ENCODE data around the gene RAD51B.

The RAD51B gene

DNA sequence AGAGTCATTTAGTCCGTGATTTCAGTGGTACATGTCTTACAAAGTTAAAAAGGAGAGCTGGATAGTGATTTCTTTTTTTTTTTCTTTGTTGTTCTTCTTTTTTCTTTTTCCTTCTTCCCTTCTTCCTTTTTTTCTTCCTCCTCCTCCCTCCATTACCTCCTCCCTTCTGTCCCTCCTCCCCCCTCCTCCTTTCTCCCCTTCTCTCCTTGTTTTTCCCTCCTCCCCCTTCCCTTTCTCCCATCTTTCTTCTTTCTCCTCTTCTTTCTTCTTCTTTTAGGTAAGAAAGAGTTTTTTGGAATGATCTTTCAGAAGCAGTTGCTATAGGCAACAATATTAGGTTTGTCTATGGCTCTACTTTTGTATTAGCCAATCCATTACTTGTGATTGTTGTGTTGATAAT, 368.6 kb downstream of the RAD51B start:
- no peak for FAIRE-seq
- TF ChIP-seq TAF1 (IDR thresholded peaks at IDR 0.05; ENCODE audit: borderline replicate concordance, low read depth, low read length) (no peak), POLR2A (IDR thresholded peaks at IDR 0.05; ENCODE audit: low read depth, low read length) (no peak), POLR2AphosphoS5 (IDR thresholded peaks at IDR 0.05; ENCODE audit: low read depth, low read length) (no peak)
- no peak for DNase-seq (ENCODE audit: insufficient read length)

DNA sequence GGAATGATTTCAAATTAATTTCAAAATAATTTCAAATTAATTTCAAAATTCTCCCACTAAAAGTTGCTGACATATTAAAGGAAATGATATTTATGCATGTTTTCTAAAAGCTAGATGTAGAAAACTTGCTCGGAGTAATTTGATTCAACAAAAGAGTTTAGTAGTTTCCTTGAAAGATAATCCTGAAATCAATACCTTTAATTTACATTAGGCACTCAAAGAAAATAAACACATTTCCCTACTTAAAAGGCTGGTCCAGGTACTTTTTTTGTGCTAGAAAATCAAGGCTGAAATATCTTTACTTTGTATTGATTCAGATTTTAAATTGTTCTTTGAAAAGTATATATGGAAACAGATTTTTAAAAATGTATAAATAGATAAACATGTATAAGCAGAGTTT, 370.5 kb downstream of the RAD51B start:
- TF ChIP-seq POLR2AphosphoS5 (IDR thresholded peaks at IDR 0.05; ENCODE audit: low read depth, low read length) (no peak), TAF1 (IDR thresholded peaks at IDR 0.05; ENCODE audit: borderline replicate concordance, low read depth, low read length) (no peak), POLR2A (IDR thresholded peaks at IDR 0.05; ENCODE audit: low read depth, low read length) (no peak)
- no peak for FAIRE-seq
- no peak for DNase-seq (ENCODE audit: insufficient read length)

DNA sequence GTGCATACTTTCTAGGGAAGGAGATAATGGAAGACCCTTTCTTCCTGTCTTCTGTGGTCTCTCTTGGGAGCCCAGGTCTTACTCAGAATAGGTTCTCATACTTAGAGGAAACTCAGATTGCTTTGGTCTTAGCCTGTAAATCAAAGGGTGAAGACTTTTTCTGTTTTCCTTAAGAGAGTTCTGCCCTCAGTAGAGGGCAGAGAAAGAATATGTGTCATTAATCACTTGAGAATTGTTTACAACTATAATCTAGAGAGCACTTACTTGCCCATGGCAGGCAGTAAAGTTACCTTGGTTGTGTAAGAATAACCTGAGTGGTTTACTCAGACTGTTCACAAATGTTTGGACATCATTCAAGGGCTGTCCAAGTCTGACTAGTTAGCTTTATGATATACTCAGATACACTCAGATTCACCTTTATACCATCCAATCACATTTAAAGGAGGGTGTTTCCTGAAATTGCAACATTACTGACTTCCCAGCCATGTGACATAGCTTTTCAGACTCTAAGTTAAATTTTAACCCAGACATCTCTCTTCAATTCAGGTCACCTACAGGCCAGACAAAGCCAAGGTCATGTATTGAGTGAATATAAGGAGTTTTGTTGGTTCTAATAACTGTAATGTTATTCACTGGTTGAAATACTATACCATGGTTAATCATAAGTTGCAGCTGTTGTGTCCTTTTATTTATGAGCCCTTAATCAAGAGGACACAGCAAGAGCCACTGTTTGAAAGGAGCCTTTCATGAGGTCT, 372.2 kb downstream of the RAD51B start:
- FAIRE-seq (no peak), DNase-seq (ENCODE audit: insufficient read length) (no peak)
- TF ChIP-seq TAF1 (IDR thresholded peaks at IDR 0.05; ENCODE audit: borderline replicate concordance, low read depth, low read length) = no peak
- no peak for TF ChIP-seq POLR2AphosphoS5 (IDR thresholded peaks at IDR 0.05; ENCODE audit: low read depth, low read length)
- no peak for TF ChIP-seq POLR2A (IDR thresholded peaks at IDR 0.05; ENCODE audit: low read depth, low read length)

DNA sequence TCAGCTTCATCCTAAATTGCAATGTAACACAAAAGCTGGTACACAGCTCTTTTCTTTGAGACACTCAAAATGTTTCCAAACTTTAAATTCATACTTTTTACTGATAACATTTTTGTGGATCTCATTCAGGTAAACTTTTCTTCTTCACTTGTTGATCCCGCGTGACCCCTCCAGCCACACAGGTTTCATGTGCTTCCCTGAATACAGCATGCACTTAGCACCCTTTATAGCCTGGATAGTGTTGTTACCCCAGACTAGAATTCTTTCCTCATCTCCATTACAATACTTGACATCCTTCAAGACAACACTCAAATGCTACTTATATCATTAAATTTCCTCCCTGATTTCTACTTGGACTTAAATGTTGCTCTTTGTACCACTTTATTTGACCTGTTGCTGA, 373.4 kb downstream of the RAD51B start:
- TF ChIP-seq POLR2A (IDR thresholded peaks at IDR 0.05; ENCODE audit: low read depth, low read length) = no peak
- no peak for TF ChIP-seq TAF1 (IDR thresholded peaks at IDR 0.05; ENCODE audit: borderline replicate concordance, low read depth, low read length)
- no peak for TF ChIP-seq POLR2AphosphoS5 (IDR thresholded peaks at IDR 0.05; ENCODE audit: low read depth, low read length)
- DNase-seq (ENCODE audit: insufficient read length) = no peak

DNA sequence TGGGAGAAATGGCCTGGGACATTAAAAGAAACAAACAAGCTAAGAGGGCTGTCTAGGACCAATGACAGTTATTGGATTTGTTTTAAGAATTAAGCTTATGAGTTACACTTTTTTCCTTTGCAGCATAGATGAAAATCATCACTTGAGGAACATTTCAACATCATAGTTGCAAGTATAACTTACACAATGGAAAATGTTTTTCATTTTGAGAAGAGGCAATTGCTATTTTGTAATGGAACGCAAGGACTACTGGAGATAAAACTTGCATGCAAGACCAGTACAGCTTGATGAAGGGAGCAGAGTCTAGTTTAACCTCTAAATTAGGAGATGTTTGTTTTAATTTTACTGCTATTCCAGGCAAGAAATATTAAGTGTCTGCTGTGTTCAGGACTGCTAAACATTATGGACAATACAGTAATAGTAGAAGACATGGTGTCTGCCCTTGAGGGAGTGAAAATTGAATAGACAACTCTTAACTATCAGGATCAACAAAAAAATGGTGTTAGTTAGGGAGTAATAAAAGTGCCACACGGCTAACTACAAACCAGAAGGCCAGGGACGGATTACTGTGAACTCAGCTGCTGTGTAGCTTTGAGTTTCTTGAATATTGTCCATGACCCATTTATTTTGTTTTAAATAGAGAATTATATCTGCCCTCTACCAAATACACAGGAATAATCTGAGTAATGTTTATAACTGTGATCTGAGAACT, 374.5 kb downstream of the RAD51B start:
- DNase-seq (ENCODE audit: insufficient read length) = no peak
- TF ChIP-seq TAF1 (IDR thresholded peaks at IDR 0.05; ENCODE audit: borderline replicate concordance, low read depth, low read length) (no peak), POLR2A (IDR thresholded peaks at IDR 0.05; ENCODE audit: low read depth, low read length) (no peak), POLR2AphosphoS5 (IDR thresholded peaks at IDR 0.05; ENCODE audit: low read depth, low read length) (no peak)
- no peak for FAIRE-seq

More for the DNA sequence above, 373.4 kb downstream of the RAD51B start:
- no peak for FAIRE-seq

DNA sequence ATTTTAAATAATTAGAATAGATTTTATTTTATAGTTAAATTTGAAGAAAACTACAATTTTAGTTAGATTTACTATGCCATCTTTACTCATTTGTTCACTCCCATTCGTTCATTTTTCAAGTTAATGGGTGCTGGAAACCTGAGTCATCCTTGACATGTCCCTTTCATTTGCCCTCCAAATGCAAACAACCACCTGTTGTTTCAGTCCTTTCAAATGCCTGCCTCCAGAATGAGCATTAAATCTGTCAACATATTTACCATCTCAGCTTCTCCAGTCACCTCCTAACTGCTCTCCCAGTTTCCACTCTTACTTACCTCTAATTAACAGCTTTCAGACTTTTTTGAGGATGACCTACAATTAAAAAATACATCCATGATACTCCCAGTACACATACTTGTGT, 375.5 kb downstream of the RAD51B start:
- TF ChIP-seq POLR2AphosphoS5 (IDR thresholded peaks at IDR 0.05; ENCODE audit: low read depth, low read length) (no peak), TAF1 (IDR thresholded peaks at IDR 0.05; ENCODE audit: borderline replicate concordance, low read depth, low read length) (no peak), POLR2A (IDR thresholded peaks at IDR 0.05; ENCODE audit: low read depth, low read length) (no peak)
- no peak for FAIRE-seq
- no peak for DNase-seq (ENCODE audit: insufficient read length)

DNA sequence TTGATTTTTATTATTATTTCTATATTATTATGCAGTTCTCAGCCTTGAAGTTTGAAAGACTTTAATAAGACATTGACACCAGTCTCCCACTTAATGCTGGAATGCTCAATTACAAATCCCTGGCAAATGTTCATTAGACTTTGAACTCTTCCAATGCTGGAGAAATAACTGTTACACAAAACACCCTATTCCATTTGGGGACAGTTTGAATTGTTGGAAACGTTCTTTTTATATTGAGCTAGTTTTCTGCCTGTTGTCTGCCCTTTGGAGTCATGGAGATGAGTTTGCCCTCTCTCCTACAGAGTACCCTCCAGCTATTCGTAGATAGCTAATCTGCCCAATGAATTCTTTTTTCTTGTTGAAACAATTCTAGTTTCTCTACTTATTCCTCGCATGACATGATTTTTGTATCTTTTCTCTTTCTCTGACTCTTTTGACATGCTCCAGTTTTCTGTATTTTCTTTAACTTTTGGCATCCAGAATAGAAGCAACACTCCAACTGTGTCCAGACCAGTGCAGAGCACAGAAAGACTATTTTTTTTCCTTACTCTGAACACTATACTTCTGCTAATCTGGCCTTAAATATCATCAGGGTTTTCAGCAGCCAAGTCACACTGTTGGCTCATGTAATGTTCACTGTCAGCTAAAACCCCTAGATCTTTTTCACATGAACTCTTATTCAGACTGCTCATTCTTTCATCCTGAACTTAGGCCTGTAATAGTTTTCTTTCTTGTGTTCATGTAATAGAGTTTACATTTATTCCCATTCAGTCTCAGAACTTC, 379.3 kb downstream of the RAD51B start:
- DNase-seq (ENCODE audit: insufficient read length) (no peak), FAIRE-seq (no peak)
- TF ChIP-seq TAF1 (IDR thresholded peaks at IDR 0.05; ENCODE audit: borderline replicate concordance, low read depth, low read length) (no peak), POLR2AphosphoS5 (IDR thresholded peaks at IDR 0.05; ENCODE audit: low read depth, low read length) (no peak), POLR2A (IDR thresholded peaks at IDR 0.05; ENCODE audit: low read depth, low read length) (no peak)

DNA sequence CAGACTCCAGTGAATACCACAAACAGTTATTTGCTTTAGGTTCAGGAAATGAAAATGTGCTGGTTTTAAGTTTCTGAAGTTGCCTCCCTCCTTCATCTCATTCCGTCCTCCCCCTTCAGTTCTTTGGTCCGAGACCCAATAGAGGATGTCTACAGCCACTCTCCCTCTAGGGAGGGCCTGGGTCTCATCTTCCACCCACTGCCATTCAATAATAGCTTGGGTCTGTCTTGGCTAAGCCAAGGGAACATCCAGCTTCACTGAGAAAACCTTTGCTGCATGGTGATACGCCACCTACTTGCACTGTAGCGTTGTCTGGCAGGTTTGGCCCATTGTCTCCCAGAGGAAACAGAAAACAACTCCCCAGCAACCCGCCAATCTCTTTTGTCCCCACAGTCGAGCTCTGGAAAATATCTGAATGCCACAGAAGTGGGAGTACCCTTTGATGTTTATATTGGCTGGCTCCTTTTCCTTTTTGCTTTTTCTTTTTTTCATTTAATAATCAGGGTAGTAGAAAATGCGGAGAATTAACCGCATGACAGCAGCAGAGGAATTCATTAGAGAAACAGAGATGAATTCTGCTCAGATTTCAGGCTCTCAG, 380.1 kb downstream of the RAD51B start:
- no peak for TF ChIP-seq TAF1 (IDR thresholded peaks at IDR 0.05; ENCODE audit: borderline replicate concordance, low read depth, low read length)
- FAIRE-seq (no peak), DNase-seq (ENCODE audit: insufficient read length) (no peak)

DNA sequence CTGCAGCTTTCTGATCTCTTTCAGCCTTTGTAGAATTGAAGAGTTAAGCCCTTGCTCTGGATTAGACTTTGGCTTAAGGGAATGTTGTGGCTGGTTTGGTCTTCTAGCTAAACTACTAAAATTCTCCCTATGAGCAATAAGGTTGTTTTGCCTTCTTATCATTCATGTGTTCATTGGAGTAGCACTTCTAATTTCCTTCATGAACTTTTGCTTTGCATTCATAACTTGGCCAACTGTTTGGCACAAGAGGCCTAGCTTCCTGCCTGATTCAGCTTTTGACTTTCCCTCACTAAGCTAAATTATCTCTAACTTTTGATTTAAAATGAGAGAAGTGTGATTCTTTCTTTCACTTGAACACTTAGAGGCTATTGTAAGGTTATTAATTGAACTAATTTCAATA, 384.3 kb downstream of the RAD51B start:
- TF ChIP-seq POLR2AphosphoS5 (IDR thresholded peaks at IDR 0.05; ENCODE audit: low read depth, low read length) (no peak), POLR2A (IDR thresholded peaks at IDR 0.05; ENCODE audit: low read depth, low read length) (no peak), TAF1 (IDR thresholded peaks at IDR 0.05; ENCODE audit: borderline replicate concordance, low read depth, low read length) (no peak)
- FAIRE-seq = no peak
- no peak for DNase-seq (ENCODE audit: insufficient read length)

DNA sequence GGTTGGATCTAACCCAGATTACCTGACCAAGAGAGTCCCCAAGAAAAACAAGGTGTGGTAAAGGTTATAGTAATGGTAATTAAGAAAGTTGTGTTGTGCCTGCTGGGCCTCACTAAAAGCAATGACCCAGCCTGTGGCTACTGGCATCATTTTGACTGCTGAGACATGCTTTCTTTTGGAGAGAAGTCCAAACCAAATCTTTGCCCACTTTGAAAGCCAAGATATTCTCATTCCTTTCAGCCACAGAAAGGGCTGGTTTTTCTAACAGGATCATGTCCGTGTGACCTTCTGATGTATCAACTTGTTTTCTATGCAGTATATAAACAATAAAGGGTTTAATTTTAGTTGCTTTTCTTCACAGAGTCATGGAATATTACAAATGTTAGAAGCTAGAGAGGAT, 388.6 kb downstream of the RAD51B start:
- DNase-seq (ENCODE audit: insufficient read length) = no peak
- no peak for TF ChIP-seq POLR2A (IDR thresholded peaks at IDR 0.05; ENCODE audit: low read depth, low read length)
- no peak for TF ChIP-seq POLR2AphosphoS5 (IDR thresholded peaks at IDR 0.05; ENCODE audit: low read depth, low read length)
- TF ChIP-seq TAF1 (IDR thresholded peaks at IDR 0.05; ENCODE audit: borderline replicate concordance, low read depth, low read length) = no peak
- FAIRE-seq = no peak

DNA sequence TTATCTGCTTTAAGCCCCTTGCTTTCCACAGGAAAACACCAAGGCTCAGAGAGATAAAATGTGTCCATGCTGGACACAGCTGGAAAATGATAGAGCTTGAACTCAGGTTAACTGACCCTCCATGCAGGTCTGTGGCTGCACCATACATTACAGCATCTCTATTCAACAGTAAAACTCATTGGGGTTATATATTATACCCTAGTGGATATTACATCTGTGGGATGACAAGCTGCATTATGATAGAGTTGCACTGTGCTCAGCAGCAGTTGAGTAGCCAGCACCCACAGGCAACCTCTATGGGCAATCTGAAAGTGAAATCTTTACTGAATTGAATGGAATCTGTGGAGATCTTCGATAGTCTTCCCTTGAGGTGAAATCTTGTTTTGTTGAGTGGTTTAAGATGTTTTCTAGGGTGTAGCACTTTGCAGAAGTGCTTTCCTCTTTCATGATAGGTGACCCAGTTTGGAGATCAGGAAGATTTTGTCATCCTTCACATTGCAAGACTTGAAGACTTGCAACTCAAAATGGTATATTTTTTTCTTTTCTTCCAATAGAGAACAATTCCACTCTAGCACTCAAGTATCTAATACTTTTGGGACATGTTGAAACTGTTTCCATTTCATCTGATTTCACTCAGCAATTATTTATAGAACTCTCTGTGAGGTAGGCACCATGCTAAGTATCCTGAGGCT, 389.2 kb downstream of the RAD51B start:
- FAIRE-seq = peak; percentile 80
- TF ChIP-seq POLR2A (IDR thresholded peaks at IDR 0.05; ENCODE audit: low read depth, low read length) (no peak), TAF1 (IDR thresholded peaks at IDR 0.05; ENCODE audit: borderline replicate concordance, low read depth, low read length) (no peak), POLR2AphosphoS5 (IDR thresholded peaks at IDR 0.05; ENCODE audit: low read depth, low read length) (no peak)
- no peak for DNase-seq (ENCODE audit: insufficient read length)

Measured in GM12892 (cell line).